22Rv1 (cell line): ENCODE data around the gene FMOD.

ENCODE experiments used
- H3K27ac ChIP-seq: fragments of 450-650 bp; 2 replicates; pipeline ENCODE4 v1.5.1; 2017
- CTCF ChIP-seq: fragments of 450-650 bp; IDR thresholded peaks from 2 replicates; pipeline ENCODE4 v1.5.1; 2017; ENCODE audit warnings: mild to moderate bottlenecking
- ZFX ChIP-seq: fragments of 450-650 bp; IDR thresholded peaks from 2 replicates; pipeline ENCODE4 v1.6.1; 2017; ENCODE audit warnings: antibody characterized with exemption, borderline replicate concordance

The FMOD gene

GRCh38 chr1:203368624-203369451 lies 17.9 kb upstream of the FMOD start:
- no peak for TF ChIP-seq CTCF
- no peak overlapping the region for H3K27ac ChIP-seq

GRCh38 chr1:203367057-203367456 lies 16.1 kb upstream of the FMOD start:
- no peak overlapping the region for H3K27ac ChIP-seq
- TF ChIP-seq ZFX (no peak), CTCF (no peak)

GRCh38 chr1:203366476-203366875 lies 15.6 kb upstream of the FMOD start:
- no peak for TF ChIP-seq ZFX
- TF ChIP-seq CTCF: no peak
- H3K27ac ChIP-seq: no peak overlapping the region

- H3K27ac ChIP-seq: no peak overlapping the region
- TF ChIP-seq CTCF (no peak), ZFX (no peak)
These were observed 13.9 kb upstream of the FMOD start for GRCh38 chr1:203364806-203365205.

GRCh38 chr1:203364094-203364801 lies 13.3 kb upstream of the FMOD start:
- H3K27ac ChIP-seq: no peak overlapping the region
- no peak for TF ChIP-seq ZFX
- no peak for TF ChIP-seq CTCF

- TF ChIP-seq CTCF (no peak), ZFX (no peak)
These were observed 11.8 kb upstream of the FMOD start for GRCh38 chr1:203362720-203363025.

More at GRCh38 chr1:203362720-203363025, 11.8 kb upstream of the FMOD start:
- no peak overlapping the region for H3K27ac ChIP-seq
